HepG2 (cell line): Measurements from ENCODE around the gene APBB1IP. TPM values are rescaled to one million over a fixed set of nuclear protein-coding genes. Genes with fewer than 3 reads are reported as not detected.

Experiments used
- AGO1 ChIP-seq: fragments of 200-400 bp; formaldehyde crosslinking; IDR thresholded peaks from 2 replicates; pipeline ENCODE4 v1.6.1; 2017; ENCODE audit warnings: mild to moderate bottlenecking, low read depth, low read length, moderate library complexity; ENCODE audit not compliant: poor library complexity, severe bottlenecking
- GMEB2 ChIP-seq: IDR thresholded peaks from 2 replicates; pipeline ENCODE4 v1.6.1; 2016; ENCODE audit warnings: missing biosample characterization, missing genetic modification reagents, low read depth
- NFE2 ChIP-seq: sonication (generic); formaldehyde crosslinking; IDR thresholded peaks from 2 replicates; pipeline ENCODE4 v1.4.0; 2020; ENCODE audit warnings: missing genetic modification reagents
- TRIM24 ChIP-seq: sonication (generic); formaldehyde crosslinking; IDR thresholded peaks from 2 replicates; pipeline ENCODE4 v1.8.0; 2022; ENCODE audit warnings: mild to moderate bottlenecking, missing genetic modification reagents
- ZNF335 ChIP-seq: sonication (generic); formaldehyde crosslinking; IDR thresholded peaks from 2 replicates; pipeline ENCODE4 v1.4.0; 2020; ENCODE audit warnings: missing genetic modification reagents
- ZNF484 ChIP-seq: sonication (generic); formaldehyde crosslinking; IDR thresholded peaks from 2 replicates; pipeline ENCODE4 v1.5.1; 2020; ENCODE audit warnings: mild to moderate bottlenecking, low read depth, missing genetic modification reagents, borderline replicate concordance
- ZNF510 ChIP-seq: sonication (generic); formaldehyde crosslinking; IDR thresholded peaks from 2 replicates; pipeline ENCODE4 v1.4.0; 2020; ENCODE audit warnings: low read depth, mild to moderate bottlenecking, missing genetic modification reagents
- ZNF772 ChIP-seq: sonication (generic); formaldehyde crosslinking; IDR thresholded peaks from 2 replicates; pipeline ENCODE4 v1.5.0; 2020; ENCODE audit warnings: mild to moderate bottlenecking, missing genetic modification reagents
- ZNF800 ChIP-seq: sonication (generic); formaldehyde crosslinking; IDR thresholded peaks from 2 replicates; pipeline ENCODE4 v1.4.0; 2020; ENCODE audit warnings: missing genetic modification reagents
- polyA plus RNA-seq, 8 experiments: library from polyadenylated mRNA; depleted of rRNA in 3 of 8; stranded (reverse) in 7 of 8; unstranded in 1 of 8; fragments of >200 nt; fragmentation: Illumina TruSeq in 4 of 8; extraction: Trizol in 4 of 8; gene quantifications; 2 replicates each; pipeline versions ENCODE4 v1.2.1 to v1.2.3, GENCODE V29; 2011 to 2016; ENCODE audit warnings: low read depth in 4 of 8, missing spikeins in 1 of 8, mixed read lengths in 1 of 8; ENCODE audit not compliant: insufficient read depth in 1 of 8
- total RNA-seq, 5 experiments: library from RNA; depleted of rRNA; stranded (reverse); fragments of >200 nt; fragmentation: Illumina TruSeq; extraction: Trizol; gene quantifications; 2 replicates each; pipeline ENCODE4 v1.2.3, GENCODE V29; 2016; ENCODE audit warnings: low read depth in 1 of 5
- TF ChIP-seq, protein P1 (sequence below): sonication (generic); formaldehyde crosslinking; IDR thresholded peaks from 2 replicates; pipeline ENCODE4 v1.4.0; 2020; ENCODE audit warnings: low read depth, missing genetic modification reagents
- TF ChIP-seq, protein P2 (sequence below): sonication (generic); formaldehyde crosslinking; IDR thresholded peaks from 2 replicates; pipeline ENCODE4 v1.9.0; 2021; ENCODE audit warnings: missing genetic modification reagents, borderline replicate concordance

APBB1IP gene
- total and polyA plus RNA-seq, 2 of the 13 experiments (the other 11 are each of a cell fraction or from before 2014, with no cell fraction given), result 0.08 TPM; not detected in 1

- TF ChIP-seq, protein P1, sequence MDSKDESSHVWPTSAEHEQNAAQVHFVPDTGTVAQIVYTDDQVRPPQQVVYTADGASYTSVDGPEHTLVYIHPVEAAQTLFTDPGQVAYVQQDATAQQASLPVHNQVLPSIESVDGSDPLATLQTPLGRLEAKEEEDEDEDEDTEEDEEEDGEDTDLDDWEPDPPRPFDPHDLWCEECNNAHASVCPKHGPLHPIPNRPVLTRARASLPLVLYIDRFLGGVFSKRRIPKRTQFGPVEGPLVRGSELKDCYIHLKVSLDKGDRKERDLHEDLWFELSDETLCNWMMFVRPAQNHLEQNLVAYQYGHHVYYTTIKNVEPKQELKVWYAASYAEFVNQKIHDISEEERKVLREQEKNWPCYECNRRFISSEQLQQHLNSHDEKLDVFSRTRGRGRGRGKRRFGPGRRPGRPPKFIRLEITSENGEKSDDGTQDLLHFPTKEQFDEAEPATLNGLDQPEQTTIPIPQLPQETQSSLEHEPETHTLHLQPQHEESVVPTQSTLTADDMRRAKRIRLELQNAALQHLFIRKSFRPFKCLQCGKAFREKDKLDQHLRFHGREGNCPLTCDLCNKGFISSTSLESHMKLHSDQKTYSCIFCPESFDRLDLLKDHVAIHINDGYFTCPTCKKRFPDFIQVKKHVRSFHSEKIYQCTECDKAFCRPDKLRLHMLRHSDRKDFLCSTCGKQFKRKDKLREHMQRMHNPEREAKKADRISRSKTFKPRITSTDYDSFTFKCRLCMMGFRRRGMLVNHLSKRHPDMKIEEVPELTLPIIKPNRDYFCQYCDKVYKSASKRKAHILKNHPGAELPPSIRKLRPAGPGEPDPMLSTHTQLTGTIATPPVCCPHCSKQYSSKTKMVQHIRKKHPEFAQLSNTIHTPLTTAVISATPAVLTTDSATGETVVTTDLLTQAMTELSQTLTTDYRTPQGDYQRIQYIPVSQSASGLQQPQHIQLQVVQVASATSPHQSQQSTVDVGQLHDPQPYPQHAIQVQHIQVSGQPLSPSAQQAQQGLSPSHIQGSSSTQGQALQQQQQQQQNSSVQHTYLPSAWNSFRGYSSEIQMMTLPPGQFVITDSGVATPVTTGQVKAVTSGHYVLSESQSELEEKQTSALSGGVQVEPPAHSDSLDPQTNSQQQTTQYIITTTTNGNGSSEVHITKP (CRISPR knock-in tag), result no peak
- no peak for TF ChIP-seq ZNF484 (CRISPR knock-in tag)
- TF ChIP-seq ZNF772, result no peak
- no peak for TF ChIP-seq AGO1
- TF ChIP-seq ZNF510, result no peak
- no peak for TF ChIP-seq TRIM24 (CRISPR knock-in tag)
- TF ChIP-seq ZNF335, result no peak
- TF ChIP-seq, protein P2, sequence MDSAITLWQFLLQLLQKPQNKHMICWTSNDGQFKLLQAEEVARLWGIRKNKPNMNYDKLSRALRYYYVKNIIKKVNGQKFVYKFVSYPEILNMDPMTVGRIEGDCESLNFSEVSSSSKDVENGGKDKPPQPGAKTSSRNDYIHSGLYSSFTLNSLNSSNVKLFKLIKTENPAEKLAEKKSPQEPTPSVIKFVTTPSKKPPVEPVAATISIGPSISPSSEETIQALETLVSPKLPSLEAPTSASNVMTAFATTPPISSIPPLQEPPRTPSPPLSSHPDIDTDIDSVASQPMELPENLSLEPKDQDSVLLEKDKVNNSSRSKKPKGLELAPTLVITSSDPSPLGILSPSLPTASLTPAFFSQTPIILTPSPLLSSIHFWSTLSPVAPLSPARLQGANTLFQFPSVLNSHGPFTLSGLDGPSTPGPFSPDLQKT, result no peak
- no peak for TF ChIP-seq ZNF800 (CRISPR knock-in tag)
- TF ChIP-seq GMEB2 (CRISPR knock-in tag), result no peak
- no peak for TF ChIP-seq NFE2 (CRISPR knock-in tag)
Observed at GRCh38 chr10:26438534-26439341, 597 bp downstream of the APBB1IP start (continued).
